Epithelial cell of proximal tubule (primary cell): ENCODE measurements around the gene CUL1. TPM values are rescaled to one million over a fixed set of nuclear protein-coding genes. Genes with fewer than 3 reads are reported as not detected.

Experiments used
- DNase-seq: peaks from one replicate; pipeline ENCODE4 v3.0.0-alpha.2; 2011; ENCODE audit warnings: low read depth
- H3K4me3 ChIP-seq: 2 replicates; pipeline ENCODE4 v1.5.1; 2011; ENCODE audit warnings: low read depth, mild to moderate bottlenecking, low read length
- total RNA-seq: library from RNA; depleted of rRNA; stranded (reverse); fragments of >200 nt; gene quantifications from 2 replicates; pipeline ENCODE4 v1.2.3, GENCODE V29; 2015
- TF ChIP-seq, protein P1 (sequence below): conservative IDR thresholded peaks from 2 replicates; pipeline ENCODE4 v1.5.1; 2012; ENCODE audit warnings: low read depth, mild to moderate bottlenecking, low read length

The CUL1 gene
- total RNA-seq, 1 donor from 2014 or later: 32.5 TPM

DNA sequence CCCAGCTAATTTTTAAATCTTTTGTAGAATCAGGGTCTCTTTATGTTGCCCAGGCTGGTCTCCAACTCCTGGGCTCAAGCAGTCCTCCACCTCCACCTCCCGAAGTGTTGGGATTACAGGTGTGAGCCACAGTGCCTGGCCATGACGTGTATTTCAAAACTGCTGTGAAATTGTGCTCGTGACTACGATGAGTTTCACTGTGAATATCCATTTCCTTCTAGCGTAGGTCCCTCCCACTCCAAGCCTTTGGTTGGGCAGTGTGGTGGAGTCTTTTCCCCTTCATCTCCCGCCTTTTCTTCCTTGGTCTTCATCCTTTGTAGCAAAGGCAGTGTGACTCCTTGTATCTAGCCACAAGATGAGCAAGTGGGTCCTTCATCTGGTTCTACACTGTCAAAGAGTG, 56.2 kb downstream of the CUL1 start:
- TF ChIP-seq, protein P1, sequence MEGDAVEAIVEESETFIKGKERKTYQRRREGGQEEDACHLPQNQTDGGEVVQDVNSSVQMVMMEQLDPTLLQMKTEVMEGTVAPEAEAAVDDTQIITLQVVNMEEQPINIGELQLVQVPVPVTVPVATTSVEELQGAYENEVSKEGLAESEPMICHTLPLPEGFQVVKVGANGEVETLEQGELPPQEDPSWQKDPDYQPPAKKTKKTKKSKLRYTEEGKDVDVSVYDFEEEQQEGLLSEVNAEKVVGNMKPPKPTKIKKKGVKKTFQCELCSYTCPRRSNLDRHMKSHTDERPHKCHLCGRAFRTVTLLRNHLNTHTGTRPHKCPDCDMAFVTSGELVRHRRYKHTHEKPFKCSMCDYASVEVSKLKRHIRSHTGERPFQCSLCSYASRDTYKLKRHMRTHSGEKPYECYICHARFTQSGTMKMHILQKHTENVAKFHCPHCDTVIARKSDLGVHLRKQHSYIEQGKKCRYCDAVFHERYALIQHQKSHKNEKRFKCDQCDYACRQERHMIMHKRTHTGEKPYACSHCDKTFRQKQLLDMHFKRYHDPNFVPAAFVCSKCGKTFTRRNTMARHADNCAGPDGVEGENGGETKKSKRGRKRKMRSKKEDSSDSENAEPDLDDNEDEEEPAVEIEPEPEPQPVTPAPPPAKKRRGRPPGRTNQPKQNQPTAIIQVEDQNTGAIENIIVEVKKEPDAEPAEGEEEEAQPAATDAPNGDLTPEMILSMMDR: no peak
- H3K4me3 ChIP-seq: no peak overlapping the region
- no peak for DNase-seq

DNA sequence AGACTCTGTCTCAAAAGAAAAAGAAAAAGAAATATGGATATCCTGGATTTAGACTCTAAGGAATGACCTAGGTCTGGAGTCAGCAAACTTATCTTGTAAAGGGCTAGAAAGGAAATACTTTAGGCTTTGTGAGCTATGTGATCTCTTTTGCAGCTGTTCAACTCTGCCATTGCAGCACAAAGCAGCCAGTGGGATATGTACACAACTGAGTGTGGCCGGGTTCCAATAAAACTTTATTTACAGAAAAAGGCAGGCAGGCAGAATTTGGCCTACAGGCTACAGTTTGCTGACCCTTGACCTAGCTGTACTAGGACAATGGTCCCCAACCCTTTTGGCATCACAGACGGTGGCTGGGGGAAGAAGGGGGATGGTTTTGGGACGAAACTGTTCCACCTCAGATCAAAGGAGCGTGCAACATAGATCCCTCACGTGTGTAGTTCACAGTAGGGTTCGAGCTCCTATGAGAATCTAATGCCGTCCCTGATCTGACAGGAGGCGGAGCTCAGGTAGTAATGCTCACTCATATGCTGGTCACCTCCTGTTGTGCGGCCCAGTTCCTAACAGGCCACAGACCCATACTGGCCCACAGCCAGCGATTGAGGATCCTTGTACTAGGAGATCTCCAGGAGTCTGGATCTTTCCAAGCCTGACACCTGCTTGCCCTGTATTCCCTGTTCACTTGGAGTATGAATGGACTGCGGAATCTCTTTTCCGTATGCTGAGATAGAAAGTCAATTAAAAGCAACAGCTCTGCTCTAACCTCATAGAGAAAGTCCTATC, 63.0 kb downstream of the CUL1 start:
- no peak overlapping the region for H3K4me3 ChIP-seq
- DNase-seq: no peak
- TF ChIP-seq, protein P1: no peak

DNA sequence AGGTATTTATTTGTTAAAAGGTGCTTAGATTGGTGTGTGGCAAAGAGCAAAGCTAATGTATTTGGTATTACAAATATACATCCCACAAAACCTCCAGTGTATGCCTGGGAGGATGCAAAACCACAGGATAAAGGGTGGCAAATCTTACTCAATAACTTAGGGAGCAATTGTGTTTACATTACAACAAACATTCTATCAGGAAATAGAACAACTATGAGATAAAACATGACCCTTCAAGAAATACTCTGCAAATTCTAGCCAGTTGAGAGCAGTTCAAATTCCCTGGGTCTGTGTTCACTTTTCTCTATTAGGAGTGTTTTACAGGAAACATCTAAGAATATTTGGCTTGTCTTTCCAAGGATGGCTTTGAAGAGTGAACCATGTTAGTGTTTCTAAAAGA, 64.9 kb downstream of the CUL1 start:
- TF ChIP-seq, protein P1: no peak
- no peak for DNase-seq
- H3K4me3 ChIP-seq: no peak overlapping the region

DNA sequence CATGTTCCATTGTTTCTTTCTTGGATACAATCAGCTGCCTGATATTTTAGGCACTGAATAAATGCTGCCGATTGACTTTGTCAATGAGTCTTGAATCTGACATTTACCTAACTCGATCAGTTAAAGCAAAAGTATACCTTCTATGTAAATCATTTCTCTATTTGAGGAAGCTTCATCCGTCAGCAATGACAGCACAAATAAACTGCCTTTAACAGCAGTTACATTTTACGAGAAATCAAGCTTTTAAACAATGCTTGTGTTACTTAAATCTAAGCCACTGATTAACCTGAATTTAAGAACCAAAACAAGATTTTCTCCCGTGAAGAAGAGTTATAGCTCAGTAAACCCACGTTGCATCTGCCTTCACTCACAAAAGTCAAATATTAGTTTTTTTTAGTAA, 71.3 kb downstream of the CUL1 start:
- no peak for DNase-seq
- no peak overlapping the region for H3K4me3 ChIP-seq
- TF ChIP-seq, protein P1: no peak

DNA sequence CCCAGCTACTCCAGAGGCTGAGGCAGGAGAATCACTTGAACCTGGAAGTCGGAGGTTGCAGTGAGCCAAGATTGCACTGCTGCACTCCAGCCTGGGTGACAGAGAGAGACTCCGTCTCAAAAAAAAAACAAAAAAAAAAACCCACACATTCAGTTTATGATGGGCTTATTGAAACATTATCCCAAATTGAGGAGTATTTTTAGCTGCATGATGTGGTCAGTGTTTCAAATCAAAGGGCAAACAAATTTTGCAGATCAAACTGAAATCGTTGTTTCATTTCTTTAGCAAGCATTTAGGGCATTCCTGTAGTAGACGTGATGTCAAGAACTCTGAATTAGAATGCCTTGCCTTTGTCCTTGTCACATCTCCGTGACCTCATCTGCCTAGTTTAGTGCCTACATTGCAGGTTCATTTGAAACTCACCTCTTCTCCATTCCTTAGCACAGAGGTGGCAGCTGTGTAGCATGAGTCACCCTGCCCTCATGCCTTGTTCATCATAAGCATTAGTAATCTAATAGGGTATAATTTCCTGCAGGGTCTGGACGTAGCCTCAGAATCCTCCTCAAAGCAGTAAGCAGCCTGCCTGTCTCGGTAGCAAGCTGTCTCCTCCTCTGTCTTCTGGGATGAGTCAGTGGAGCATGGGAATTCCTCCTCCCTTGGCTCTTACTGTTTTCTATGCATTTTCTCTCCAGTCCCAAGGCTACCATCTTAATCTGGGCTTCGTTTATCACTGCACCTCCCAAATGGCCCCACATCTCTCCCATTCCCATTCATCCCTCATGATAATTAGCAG, 73.8 kb downstream of the CUL1 start:
- no peak overlapping the region for H3K4me3 ChIP-seq
- peak; percentile 72 for DNase-seq
- TF ChIP-seq, protein P1: no peak

DNA sequence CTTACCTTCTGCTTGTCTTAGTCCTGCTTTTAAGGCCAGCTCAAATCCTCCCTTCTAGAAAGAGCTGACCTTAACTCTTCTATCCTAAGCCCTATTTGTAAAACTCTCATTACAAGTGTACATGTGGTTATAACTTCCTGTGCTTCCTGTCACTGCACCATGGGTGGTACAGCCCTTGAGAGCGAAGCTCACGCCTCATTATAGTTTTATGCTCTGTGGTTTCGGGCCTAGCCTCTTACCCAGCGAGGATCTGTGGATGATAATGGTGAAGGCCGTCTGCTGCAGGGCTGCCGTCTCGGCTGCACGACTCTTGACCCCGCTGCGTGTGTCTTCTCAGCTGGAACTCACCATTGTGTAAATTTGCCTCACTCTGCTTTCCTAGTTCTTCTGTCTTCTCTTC, 74.6 kb downstream of the CUL1 start:
- no peak overlapping the region for H3K4me3 ChIP-seq
- no peak for DNase-seq
- TF ChIP-seq, protein P1: no peak
